Measurements from ENCODE around the gene NCF1.
"Not testable (repeated sequence)": the region's sequence is repeated elsewhere in the genome, so short reads cannot be mapped to it uniquely, and the experiment has no call there.

Gene NCF1

DNA sequence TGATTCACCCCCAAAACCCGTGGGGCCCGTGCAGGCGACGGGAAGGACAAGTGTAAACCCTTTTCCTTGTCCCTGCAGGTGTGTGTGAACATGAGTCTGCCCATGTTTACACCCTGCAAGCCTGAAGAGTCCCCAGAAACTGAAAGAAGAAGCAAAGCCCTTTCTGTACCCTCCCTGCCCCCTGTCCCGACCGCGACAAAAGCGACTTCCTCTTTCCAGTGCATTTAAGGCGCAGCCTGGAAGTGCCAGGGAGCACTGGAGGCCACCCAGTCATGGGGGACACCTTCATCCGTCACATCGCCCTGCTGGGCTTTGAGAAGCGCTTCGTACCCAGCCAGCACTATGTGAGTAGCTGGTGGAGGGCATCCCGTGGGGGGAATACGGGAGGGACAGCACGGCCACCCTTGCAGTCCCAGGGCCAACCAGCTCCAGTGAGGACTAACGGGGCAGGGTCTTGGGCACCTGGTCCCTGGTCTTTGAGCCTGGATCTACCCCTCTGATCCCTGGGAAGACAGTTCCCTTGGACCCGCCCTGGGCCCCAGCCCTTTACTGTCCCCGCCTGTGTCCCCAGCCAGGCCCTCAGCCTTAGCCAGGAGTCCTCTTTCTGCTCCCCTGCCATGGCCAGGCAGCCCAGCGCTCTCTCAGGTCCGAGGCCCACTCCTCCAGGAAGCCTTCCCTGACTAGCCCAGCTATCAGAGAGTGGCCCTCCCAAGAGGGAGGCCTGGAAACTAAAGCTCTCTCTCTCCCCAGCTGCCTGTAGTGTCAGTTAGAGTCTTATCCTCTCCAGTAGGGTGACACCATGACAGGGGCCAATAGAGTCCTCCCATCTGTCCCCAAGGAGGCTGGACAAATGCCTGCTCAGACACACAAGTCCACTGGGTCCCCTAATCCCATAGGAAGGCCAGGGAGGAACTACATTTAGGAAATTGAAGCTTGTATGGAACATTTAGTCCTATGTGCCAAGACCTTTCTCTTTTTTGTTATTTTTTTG lies at the start of gene NCF1:
TSS of gene NCF1 (plus strand) at position 252 of the 991 bp plus-strand sequence. CDS start at position 273, 21 bp downstream.
- not testable (repeated sequence) for DNase-seq (ENCODE audit: low spot score)

DNA sequence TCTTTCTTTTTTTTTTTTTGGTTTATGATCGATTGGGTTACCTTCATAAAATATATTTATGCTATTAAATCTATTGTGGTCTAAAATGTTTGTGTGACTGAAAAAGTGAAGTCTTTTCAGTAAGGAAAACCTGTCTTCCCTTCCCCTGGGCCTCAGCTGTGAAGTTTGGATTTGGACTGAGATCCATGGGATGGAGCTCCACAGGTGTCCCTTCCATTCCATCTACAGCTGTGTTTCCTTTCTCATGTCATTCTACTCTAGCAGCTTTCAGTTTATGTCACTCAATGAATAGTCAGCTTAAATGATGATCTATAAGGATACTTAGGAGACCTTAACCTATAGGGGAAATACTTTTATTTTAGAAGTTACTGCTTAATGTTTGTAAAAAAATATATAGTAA lies 48.0 kb upstream of the NCF1 start:
- no peak for DNase-seq (ENCODE audit: low spot score)

DNA sequence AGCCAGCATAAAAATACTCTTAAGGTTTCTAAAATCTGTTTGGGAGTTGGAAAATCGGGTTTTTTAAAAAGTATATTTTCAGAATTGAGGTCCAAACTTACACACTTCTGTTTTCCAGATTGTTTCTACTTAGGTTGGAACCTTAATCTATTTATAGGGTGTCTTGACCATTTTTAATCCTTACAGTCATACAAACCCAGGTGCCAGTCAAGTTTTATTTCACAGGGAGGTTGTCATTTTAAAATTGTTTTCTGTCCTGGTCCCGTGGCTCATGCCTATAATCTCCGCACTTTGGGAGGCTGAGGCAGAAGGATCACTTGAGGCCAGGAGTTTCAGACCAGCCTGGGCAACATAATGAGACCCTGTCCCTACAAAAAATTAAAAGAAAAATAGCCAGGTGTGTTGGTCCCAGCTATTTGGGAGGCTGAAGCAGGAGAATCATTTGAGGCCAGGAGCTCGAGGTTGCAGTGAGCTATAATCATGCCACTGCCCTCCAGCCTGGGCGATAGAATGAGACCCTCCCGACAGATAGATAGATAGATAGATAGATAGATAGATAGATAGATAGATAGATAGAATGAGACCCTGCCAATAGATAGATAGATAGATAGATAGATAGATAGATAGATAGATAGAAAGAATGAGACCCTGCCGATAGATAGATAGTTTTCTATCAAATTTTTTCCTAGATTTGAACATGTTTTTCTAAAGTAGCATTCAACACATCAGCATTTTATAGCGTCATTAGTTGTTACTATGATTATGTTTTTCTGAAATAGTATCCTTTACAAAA lies 47.3 kb upstream of the NCF1 start:
- DNase-seq (ENCODE audit: low spot score), result no peak

DNA sequence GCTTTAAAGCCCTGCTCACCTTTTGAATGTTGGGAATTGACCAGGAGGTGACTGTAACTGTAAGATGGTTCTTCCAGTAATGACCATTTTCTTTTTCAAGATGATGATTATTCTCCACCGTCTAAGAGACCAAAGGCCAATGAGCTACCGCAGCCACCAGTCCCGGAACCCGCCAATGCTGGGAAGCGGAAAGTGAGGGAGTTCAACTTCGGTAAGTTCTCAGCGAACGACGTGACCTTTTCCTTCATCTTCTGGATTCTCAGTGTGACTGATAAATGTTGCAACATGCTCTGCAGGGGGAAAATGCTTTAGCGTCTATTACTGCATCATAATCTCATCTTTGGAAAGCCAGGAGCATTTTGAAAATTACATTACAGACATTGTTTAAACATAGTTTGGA lies 45.1 kb upstream of the NCF1 start:
- not testable (repeated sequence) for DNase-seq (ENCODE audit: low spot score)

DNA sequence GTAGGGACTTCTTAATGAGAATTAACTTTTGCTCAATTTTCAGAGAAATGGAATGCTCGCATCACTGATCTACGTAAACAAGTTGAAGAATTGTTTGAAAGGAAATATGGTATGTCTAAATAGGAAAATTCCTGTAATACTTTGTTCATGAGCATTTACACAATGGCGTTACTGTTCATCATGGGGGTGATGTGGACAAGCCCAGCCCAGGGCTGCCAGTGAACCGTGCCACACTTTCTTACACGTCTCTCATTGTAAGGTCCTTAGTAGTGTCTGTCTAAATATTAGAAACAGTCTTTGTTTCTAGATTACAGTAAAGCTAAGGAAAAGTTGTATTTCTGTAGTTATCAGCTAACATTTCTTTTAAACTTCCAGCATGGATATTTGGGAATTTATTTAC lies 43.6 kb upstream of the NCF1 start:
- not testable (repeated sequence) for DNase-seq (ENCODE audit: low spot score)

DNA sequence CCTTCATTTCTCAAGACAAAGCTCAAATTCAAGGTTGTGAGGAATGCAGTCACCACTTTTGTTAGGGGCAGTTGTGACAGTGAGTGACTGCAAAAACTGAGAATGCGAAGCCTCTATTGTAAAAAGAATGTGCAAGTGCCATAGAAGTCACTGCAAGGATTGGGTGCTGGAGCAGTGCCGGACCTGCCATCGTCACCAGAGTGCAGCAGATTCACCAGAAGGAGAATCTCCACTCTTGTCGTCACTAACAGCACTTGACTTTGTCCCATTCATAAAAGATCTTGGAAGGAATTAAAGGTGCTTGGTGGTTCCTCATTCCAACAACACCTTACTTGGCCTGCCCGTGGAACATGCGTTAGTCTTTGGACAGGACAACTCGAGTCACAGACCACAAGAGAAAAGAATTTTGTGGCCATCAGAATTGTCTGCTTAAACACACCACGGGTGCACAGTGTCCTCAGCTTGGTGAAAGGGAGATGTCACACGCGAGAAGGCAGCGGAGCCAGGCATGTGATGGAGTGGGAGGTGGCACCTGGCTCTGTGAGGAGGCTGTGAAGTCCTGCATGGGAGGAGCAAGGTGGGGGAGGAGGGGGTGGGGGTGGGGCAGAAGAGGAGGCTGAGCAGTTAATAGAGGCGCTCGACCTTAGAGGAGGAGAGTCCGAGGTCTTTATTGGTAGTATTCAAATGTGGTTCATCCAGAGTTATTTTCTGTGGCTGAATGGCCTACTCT lies 33.7 kb upstream of the NCF1 start:
- not testable (repeated sequence) for DNase-seq (ENCODE audit: low spot score)

DNA sequence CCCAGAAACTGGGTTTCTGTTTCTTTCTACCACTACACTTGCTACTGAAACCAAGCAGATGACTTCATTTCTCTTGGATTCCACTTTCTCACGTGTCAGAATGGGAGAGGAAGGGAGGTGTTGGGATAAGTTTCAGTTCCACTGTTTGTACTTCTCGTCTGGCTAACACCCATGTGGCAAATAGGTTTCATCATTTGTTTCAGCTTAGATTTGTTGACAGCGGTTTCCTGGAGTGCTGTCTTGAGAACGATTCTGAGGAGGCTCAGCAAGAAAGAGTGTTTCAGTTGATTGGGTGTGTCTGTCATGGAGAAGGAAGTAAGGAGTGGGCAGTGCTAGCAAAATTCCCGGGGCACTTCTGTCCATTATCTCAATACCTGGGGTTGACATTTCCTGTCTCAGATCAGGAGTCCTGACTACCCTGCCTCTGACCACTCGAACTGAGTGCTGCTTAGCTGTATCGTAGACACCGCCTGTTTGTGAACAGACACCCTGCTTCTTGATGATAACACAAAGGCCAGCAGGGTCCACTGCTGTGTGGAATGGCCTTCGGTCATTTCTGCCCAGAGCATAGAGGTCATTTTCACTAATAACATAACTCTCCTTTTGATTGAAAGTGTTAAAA lies 29.8 kb upstream of the NCF1 start:
- not testable (repeated sequence) for DNase-seq (ENCODE audit: low spot score)

DNA sequence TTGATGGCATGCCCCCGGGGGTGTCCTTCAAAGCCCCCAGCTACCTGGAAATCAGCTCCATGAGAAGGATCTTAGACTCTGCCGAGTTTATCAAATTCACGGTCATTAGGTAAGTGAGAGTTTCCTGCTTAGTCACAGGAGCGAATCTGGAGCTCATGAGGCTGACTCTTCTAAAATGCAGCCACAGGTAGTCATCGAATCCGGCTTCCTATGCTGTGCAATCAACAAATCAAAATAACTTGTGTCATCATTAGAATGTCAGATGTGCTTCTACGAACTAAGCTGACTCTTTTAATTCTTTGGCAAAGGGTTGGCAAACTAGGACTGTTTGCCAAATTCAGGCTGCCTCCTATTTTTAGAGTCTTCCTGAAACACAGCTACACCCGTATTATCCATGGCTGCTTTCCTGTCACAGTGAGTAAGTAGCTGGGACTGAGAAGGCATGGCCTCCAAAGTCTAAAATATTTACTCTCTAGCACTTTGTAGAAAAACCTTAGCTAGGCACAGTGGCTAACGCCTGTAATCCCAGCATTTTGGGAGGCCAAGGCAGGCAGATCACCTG lies 19.8 kb upstream of the NCF1 start:
- DNase-seq (ENCODE audit: low spot score), result not testable (repeated sequence)

DNA sequence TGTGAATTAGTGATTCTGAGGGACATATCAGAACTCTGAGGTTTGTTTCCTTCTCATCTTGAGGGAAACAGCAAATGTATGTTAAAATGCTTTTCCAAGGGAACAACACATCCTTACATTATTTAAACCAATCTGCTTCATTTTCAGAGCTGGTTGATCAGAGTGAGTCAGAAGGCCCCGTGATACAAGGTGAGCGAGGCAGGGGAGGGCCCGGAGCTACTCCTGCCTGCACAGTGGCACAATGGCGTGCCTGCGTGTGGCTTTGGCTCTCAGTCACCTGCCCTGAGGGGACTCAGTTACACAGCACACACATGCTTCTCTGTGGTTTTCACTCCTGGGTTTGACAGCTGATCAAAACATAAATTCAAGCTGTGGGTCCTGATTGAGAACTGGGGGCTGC lies 17.1 kb upstream of the NCF1 start:
- DNase-seq (ENCODE audit: low spot score), result not testable (repeated sequence)

DNA sequence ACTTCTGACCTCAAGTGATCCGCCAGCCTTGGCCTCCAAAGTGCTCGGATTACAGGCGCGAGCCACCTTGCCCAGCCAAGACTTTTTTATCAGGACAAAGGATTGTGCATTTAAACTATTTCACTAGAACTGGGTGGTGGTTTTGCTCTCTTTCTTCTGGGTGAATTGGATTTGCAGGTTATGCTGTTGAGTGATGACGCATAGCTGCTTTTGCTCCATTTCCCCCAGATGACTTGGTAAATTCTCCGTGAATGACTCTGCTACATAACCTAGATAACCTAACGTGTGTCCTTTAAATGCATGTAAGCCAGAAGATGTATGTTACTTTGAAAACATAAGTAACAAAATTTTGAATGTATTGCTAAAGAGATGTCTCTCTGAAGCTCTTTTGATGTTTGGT lies 15.5 kb upstream of the NCF1 start:
- DNase-seq (ENCODE audit: low spot score), result not testable (repeated sequence)

DNA sequence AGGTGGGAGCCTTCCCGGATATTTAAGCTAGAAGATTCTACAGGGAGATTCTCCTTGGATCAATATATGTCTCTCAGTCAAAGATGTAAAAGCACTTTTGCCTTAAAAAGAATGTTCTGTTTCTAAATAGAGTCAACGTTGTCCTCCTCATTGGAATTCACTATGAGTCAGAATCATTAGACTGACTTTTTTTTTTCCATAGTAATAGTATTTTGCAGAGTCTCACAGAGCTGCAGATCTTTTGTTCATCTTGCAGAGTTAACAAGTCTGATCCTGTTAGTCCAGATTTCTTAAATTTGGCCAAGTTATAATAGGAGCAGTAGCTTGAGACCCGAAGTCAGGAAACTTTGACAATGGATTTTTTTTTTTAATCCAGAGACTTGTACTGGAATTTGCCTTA lies 14.8 kb upstream of the NCF1 start:
- DNase-seq (ENCODE audit: low spot score), result not testable (repeated sequence)

DNA sequence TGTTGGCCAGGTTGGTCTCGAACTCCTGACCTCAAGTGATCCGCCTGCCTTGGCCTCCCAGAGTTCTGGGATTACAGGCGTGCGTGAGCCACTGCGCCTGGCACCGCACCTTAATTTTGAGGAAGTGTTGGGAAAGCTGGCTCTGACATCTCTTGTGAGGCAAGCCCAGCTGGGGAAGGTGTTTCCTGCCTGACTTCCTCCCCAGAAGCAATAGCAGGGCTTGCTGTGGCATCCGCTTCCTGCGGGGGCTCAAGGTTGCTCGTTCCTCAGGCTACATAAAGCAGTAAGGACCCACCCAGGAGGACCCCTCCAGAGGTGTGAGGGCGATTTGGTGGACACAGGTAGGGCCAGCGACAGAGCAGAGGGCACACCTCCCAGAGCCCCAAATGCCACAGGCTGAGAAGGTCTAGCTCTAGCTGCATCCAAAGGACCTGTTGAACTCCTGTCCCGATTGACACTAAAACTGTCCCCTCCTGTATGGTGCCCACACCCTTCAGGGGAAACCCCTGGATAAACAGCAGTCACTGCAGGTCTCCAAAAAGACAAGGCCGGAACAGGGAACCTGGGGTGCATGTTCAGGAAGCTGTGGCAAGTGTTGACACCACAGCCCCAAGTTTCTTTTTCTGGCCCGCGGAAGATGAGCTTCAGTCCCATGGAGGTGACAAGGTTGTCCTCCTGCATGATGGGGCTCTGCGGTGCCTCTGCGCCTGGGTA lies 8.4 kb upstream of the NCF1 start:
- not testable (repeated sequence) for DNase-seq (ENCODE audit: low spot score)

DNA sequence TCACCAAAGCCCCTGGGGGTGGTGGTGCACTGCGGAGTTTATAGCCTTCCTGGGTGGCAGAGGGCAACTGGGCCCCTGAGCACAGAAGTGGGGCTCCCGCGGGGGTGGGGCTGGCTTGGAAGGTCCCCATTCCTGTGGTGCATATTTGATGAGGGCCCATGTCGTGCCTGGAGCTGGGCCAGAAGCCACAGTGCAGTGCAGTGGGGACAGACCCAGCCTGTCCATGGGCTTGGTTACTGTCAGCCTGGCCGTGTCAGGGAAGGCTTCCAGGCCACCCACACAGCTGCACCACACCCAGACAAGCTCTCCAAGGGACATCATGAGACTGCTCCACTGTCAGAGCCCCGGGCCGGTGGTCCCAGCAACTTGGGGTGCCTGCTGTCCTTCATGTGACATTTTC lies 7.3 kb upstream of the NCF1 start:
- DNase-seq (ENCODE audit: low spot score), result not testable (repeated sequence)

DNA sequence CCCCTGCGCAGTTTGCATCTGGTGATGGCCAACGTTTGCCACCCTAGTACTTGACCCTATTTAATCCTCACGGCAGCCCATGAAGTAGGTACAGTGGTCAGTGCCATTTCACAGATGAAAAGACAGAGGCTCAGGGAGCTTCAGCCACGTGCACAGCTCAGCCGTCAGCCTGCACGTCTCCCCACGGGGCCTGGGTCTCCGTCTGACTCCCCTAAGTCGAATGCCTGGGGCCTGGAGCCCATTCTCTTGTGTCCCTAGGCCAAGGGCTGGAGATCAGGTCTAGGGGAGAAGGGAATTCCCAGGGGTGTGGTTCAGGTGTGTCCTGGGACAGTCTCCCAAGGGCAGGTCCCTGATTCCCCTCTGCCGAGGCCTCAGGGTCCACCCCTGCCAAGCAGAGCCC lies 6.8 kb upstream of the NCF1 start:
- not testable (repeated sequence) for DNase-seq (ENCODE audit: low spot score)

DNA sequence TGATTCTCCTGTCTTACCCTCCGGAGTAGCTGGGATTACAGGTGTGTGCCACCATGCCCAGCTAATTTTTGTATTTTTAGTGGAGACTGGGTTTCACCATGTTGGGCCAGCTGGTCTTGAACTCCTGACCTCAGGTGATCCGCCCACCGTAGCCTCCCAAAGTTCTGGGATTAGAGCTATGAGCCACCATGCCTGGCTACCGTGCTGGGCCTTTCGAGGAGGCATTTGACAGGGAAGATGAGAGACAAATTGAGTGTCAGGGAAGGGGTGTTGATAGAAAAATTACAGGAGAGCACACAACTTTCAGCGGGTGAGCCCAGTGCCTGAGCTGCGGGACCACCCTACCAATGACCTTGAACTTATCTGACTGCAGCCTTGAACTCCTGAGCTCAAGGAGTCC lies 3.7 kb upstream of the NCF1 start:
- DNase-seq (ENCODE audit: low spot score), result not testable (repeated sequence)

DNA sequence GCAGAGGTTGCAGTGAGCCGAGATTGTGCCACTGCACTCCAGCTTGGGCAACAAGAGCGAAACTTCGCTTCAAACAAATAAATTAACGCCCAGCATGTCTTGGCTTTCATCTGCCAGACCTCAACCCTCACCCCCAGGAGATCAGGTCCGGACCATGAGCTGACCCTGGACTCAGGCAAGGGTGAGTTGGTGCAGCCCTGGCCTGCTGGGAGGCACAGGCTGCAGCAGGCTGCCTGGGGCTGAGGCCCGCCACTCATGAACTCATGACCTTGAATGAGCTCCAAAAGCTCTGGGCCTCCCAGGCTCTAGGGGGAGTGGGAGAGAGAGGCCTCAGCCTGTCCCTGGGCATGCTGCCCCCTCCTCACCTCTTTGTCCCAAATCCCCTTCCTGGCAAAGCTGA lies 1.7 kb upstream of the NCF1 start:
- DNase-seq (ENCODE audit: low spot score), result not testable (repeated sequence)

DNA sequence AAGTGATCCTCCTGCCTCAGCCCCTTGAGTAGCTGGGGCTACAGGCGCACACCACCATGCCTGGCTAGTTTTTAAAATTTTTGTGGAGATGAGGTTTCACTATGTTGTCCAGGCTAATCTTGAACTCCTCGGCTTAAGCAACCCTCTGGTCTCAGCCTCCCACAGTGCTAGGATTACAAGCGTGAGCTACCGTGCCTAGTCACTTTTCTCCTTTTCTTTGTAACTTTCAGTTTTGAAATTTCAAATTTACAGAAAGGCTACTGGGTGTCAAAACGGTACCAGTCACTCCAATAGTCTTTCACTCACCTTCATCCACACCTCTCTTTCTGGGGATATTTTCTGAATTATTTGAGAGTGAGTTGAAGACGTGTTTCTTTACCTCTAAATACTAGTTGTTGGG lies 1.3 kb downstream of the NCF1 start:
- DNase-seq (ENCODE audit: low spot score), result not testable (repeated sequence)

DNA sequence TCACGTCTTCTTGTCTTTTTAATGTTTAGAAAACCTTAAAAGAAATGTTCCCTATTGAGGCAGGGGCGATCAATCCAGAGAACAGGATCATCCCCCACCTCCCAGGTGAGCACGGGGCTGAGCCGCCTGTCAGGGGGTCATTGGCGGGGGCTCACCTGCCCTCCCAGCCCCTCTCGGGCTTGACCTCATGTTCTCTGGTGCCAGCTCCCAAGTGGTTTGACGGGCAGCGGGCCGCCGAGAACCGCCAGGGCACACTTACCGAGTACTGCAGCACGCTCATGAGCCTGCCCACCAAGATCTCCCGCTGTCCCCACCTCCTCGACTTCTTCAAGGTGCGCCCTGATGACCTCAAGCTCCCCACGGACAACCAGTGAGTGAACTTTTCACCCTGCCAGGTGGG lies 5.2 kb downstream of the NCF1 start:
- not testable (repeated sequence) for DNase-seq (ENCODE audit: low spot score)

DNA sequence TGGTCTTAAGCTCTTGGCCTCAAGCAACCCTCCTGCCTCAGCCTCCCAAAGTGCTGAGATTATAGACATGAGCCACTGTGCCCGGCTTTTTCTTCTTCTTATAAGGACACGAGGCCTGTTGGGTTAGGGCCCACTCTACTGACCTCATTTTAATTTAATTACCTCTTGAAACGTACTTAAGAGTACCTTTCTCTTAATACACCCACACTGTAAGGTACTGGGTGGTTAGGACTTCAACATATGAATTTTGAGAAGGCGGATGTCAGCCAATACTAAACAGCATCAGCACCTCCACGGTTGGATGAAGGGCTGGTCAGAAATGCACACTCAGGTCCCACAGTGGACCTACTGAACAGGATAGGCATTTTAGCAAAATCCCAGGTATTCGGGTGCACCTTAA lies 7.9 kb downstream of the NCF1 start:
- not testable (repeated sequence) for DNase-seq (ENCODE audit: low spot score)

DNA sequence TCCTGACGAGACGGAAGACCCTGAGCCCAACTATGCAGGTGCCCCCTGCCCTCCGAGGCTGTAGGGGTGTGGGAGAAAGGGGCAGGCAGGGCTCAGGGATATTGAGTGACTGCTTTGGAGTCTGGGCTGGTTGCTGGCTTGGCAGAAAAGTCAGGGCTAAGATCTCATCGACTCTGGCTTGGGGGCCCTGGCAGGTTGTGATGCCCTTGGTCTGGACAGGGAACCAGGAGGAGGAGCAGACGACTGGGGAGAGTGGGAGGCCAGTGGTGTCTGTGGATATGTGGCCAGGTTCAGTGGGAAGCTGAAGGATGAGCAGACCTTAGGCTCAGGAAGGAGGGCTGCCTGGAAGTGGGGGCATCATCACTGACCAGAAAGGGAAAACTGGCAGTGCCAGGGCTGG lies 9.8 kb downstream of the NCF1 start:
- DNase-seq (ENCODE audit: low spot score), result not testable (repeated sequence)

Data from LoVo (cell line).